ENCODE data around the gene FERMT3. TPM values are rescaled to one million over a fixed set of nuclear protein-coding genes. Genes with fewer than 3 reads are reported as not detected.

FERMT3 gene
- total and polyA plus RNA-seq, 2 of the 13 experiments (the other 11 are each of a cell fraction or from before 2014, with no cell fraction given) = 0.29 TPM; not detected in 1

DNA sequence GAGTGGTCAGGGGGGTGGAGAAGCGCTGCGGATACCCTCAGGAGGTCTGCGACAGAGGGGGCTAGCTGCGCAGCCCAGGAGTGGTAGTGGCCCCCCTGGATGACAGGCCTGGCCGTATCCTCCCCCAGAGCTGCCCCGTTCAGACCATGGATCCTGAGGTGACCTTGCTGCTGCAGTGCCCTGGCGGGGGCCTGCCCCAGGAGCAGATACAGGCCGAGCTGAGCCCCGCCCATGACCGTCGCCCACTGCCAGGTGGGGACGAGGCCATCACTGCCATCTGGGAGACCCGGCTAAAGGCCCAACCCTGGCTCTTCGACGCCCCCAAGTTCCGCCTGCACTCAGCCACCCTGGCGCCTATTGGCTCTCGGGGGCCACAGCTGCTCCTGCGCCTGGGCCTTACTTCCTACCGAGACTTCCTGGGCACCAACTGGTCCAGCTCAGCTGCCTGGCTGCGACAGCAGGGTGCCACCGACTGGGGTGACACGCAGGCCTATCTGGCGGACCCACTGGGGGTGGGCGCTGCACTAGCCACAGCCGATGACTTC is 20.1 kb downstream of the FERMT3 start (continued):
- TF ChIP-seq ZBTB26 (CRISPR knock-in tag; IDR thresholded peaks at IDR 0.05; ENCODE audit: borderline replicate concordance) = no peak
- TF ChIP-seq SOX5 (CRISPR knock-in tag; IDR thresholded peaks at IDR 0.05; ENCODE audit: borderline replicate concordance) = no peak
- TF ChIP-seq RNF2 (conservative IDR thresholded peaks at IDR 0.05; ENCODE audit: low read depth) = no peak
- TF ChIP-seq, protein P1, sequence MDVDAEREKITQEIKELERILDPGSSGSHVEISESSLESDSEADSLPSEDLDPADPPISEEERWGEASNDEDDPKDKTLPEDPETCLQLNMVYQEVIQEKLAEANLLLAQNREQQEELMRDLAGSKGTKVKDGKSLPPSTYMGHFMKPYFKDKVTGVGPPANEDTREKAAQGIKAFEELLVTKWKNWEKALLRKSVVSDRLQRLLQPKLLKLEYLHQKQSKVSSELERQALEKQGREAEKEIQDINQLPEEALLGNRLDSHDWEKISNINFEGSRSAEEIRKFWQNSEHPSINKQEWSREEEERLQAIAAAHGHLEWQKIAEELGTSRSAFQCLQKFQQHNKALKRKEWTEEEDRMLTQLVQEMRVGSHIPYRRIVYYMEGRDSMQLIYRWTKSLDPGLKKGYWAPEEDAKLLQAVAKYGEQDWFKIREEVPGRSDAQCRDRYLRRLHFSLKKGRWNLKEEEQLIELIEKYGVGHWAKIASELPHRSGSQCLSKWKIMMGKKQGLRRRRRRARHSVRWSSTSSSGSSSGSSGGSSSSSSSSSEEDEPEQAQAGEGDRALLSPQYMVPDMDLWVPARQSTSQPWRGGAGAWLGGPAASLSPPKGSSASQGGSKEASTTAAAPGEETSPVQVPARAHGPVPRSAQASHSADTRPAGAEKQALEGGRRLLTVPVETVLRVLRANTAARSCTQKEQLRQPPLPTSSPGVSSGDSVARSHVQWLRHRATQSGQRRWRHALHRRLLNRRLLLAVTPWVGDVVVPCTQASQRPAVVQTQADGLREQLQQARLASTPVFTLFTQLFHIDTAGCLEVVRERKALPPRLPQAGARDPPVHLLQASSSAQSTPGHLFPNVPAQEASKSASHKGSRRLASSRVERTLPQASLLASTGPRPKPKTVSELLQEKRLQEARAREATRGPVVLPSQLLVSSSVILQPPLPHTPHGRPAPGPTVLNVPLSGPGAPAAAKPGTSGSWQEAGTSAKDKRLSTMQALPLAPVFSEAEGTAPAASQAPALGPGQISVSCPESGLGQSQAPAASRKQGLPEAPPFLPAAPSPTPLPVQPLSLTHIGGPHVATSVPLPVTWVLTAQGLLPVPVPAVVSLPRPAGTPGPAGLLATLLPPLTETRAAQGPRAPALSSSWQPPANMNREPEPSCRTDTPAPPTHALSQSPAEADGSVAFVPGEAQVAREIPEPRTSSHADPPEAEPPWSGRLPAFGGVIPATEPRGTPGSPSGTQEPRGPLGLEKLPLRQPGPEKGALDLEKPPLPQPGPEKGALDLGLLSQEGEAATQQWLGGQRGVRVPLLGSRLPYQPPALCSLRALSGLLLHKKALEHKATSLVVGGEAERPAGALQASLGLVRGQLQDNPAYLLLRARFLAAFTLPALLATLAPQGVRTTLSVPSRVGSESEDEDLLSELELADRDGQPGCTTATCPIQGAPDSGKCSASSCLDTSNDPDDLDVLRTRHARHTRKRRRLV (CRISPR knock-in tag; IDR thresholded peaks at IDR 0.05) = 0 out of 2 replicates have a peak, but pooled peaks have one; percentile 13
- no peak for TF ChIP-seq SMAD3 (CRISPR knock-in tag; IDR thresholded peaks at IDR 0.05)
- no peak for TF ChIP-seq SP1 (IDR thresholded peaks at IDR 0.05)
- TF ChIP-seq SP1 (CRISPR knock-in tag; IDR thresholded peaks at IDR 0.05) = no peak
- TF ChIP-seq CEBPG (CRISPR knock-in tag; IDR thresholded peaks at IDR 0.05) = no peak
- 0 out of 2 replicates have a peak, but pooled peaks have one; percentile 56 for TF ChIP-seq AKAP8 (CRISPR knock-in tag; IDR thresholded peaks at IDR 0.05)
- no peak for TF ChIP-seq KLF6 (CRISPR knock-in tag; IDR thresholded peaks at IDR 0.05)
- TF ChIP-seq, protein P2, sequence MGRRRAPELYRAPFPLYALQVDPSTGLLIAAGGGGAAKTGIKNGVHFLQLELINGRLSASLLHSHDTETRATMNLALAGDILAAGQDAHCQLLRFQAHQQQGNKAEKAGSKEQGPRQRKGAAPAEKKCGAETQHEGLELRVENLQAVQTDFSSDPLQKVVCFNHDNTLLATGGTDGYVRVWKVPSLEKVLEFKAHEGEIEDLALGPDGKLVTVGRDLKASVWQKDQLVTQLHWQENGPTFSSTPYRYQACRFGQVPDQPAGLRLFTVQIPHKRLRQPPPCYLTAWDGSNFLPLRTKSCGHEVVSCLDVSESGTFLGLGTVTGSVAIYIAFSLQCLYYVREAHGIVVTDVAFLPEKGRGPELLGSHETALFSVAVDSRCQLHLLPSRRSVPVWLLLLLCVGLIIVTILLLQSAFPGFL (CRISPR knock-in tag; IDR thresholded peaks at IDR 0.05) = no peak
- TF ChIP-seq GZF1 (CRISPR knock-in tag; IDR thresholded peaks at IDR 0.05) = no peak
- TF ChIP-seq, protein P3, sequence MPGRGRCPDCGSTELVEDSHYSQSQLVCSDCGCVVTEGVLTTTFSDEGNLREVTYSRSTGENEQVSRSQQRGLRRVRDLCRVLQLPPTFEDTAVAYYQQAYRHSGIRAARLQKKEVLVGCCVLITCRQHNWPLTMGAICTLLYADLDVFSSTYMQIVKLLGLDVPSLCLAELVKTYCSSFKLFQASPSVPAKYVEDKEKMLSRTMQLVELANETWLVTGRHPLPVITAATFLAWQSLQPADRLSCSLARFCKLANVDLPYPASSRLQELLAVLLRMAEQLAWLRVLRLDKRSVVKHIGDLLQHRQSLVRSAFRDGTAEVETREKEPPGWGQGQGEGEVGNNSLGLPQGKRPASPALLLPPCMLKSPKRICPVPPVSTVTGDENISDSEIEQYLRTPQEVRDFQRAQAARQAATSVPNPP (CRISPR knock-in tag; IDR thresholded peaks at IDR 0.05) = no peak
- TF ChIP-seq ZIK1 (CRISPR knock-in tag; IDR thresholded peaks at IDR 0.05; ENCODE audit: borderline replicate concordance, low read depth) = 0 out of 2 replicates have a peak, but pooled peaks have one; percentile 32
- TF ChIP-seq ARNTL (CRISPR knock-in tag; IDR thresholded peaks at IDR 0.05) = no peak
- TF ChIP-seq ATM (IDR thresholded peaks at IDR 0.05; ENCODE audit: borderline replicate concordance) = no peak
- TF ChIP-seq, protein P4, sequence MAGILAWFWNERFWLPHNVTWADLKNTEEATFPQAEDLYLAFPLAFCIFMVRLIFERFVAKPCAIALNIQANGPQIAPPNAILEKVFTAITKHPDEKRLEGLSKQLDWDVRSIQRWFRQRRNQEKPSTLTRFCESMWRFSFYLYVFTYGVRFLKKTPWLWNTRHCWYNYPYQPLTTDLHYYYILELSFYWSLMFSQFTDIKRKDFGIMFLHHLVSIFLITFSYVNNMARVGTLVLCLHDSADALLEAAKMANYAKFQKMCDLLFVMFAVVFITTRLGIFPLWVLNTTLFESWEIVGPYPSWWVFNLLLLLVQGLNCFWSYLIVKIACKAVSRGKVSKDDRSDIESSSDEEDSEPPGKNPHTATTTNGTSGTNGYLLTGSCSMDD (CRISPR knock-in tag; IDR thresholded peaks at IDR 0.05) = peak; percentile 33; the same call in 1 of the 2 replicates
- TF ChIP-seq ZSCAN25 (CRISPR knock-in tag; IDR thresholded peaks at IDR 0.05) = no peak
- TF ChIP-seq, protein P5, sequence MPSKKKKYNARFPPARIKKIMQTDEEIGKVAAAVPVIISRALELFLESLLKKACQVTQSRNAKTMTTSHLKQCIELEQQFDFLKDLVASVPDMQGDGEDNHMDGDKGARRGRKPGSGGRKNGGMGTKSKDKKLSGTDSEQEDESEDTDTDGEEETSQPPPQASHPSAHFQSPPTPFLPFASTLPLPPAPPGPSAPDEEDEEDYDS (CRISPR knock-in tag; IDR thresholded peaks at IDR 0.05) = 0 out of 2 replicates have a peak, but pooled peaks have one; percentile 39
- no peak for TF ChIP-seq HNRNPH1 (optimal IDR thresholded peaks at IDR 0.05; ENCODE audit: low read depth, low read length)
- TF ChIP-seq ZBTB7B (CRISPR knock-in tag; IDR thresholded peaks at IDR 0.05) = peak; percentile 0; the same call in 1 of the 2 replicates
